GM21526 (cell line): Measurements from ENCODE around the gene STAT3.
"Not testable (repeated sequence)": the region's sequence is repeated elsewhere in the genome, so short reads cannot be mapped to it uniquely, and the experiment has no call there.

ENCODE experiments used
- ATAC-seq: cut with Tn5 transposase; IDR thresholded peaks from one replicate; pipeline ENCODE4 v1.9.1; 2021; ENCODE audit warnings: moderate library complexity; ENCODE audit not compliant: unreplicated experiment, low FRiP score

STAT3 gene

DNA sequence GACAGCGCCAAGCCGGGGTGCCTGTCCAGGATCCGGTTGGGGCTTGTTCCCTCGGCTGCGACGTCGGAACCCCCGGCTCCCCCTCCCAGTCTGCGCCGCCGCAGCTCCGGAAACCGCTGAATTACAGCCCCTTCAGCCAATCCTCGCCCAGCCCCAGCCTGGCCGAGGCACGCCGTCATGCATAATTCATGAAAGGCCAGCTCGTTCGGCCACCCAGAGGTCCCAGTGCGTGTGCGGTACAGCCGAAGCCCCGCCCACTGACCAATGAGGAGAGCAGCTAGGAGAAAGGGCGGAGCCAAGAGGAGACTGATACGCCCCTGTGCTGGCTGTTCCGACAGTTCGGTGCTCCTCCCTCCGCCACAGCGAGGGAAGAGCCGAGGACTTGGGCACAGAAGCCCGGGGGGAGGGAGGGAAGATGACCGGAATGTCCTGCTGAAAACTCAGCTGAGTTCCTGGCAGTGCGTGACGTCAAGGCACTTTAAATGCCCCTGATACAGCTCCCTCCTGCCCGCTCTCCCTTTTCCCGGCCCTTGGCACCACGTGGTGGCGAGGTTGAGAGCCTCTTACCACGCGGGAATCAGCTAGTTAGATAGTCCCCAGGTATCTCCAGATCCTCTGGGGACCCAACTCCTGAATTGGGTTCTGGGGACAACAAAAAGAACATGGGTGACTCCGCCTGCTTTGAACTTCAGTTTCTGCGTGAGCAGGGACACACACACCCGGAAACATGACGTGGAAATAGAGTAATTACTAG lies at the start of gene STAT3:
TSS of gene STAT3 (minus strand) at position 62 of the 754 bp plus-strand sequence. CDS start 39,926 bp downstream, outside the sequence.
- ATAC-seq, result peak; percentile 78

GRCh38 chr17:42436391-42436790 lies 48.1 kb upstream of the STAT3 start:
- no peak for ATAC-seq

GRCh38 chr17:42431758-42432161 lies 43.5 kb upstream of the STAT3 start:
- no peak for ATAC-seq

DNA sequence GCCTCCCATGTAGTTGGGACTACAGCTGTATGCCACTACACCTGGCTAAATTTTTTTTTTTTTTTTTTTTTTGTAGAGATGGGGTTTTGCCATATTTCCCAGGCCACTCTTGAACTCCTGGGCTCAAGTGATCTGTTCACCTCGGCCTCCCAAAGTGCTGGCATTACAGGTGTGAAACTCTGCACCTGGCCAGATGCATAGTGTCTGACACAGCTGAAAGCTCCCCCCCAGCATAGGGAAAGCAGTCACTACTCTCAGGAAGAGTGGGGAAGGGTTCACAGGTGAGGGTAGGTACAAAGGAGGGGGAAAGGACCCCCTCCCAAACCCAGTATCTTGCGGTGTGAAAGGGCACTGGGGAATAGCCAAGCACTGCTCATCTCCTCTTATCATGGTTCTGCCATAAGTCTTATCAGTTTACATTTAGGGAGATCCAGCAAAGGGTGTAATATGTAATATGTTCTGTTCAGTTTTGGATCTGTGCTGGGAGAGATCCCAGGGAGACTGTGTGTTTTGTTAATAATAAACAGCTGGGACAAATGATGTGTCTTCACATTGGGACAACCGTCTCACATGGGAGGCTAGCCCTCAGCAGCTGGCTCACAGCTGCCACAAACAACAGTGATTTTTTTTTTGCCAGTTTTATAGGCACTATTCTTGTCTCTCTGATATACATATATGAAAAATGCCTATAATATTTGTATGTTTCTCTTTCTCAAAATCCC lies 41.6 kb upstream of the STAT3 start:
- no peak for ATAC-seq

DNA sequence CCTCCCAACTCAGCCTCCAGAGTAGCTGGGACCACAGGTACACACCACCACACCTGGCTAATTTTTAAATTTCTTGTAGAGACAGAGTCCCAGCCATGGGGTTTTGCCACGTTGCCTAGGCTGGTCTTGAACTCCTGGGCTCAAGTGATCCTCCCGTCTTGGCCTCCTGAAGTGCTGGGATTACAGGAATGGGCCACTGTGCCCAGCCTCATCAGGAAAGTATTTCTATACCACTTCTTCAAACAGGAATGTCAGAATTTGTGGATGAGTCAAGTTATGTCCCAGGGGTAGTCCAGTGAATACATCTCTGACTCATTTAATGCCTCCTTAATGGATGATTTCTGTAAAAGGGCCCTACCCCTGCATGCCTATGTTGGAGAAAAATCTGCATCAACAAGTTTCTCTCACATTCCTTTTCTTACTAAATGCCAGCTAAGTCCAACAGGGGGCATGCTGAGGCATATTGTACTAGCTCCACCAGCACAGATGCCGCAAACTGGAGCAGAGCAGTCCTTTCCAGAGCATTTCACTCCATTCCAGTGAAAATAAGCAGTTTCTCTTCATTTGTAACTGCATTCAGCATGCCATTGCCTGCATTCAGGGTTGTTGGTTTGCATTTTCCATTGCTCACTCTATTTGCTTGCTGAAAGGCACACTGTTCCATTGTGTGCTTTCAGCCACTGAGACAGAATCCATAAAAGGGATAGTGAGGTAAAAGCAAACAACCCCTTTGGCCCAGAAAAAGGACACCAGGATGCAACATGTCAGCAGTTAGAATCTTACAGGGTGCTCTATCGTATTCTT lies 40.1 kb upstream of the STAT3 start:
- no peak for ATAC-seq

GRCh38 chr17:42424991-42425610 lies 36.9 kb upstream of the STAT3 start:
- ATAC-seq, result no peak

DNA sequence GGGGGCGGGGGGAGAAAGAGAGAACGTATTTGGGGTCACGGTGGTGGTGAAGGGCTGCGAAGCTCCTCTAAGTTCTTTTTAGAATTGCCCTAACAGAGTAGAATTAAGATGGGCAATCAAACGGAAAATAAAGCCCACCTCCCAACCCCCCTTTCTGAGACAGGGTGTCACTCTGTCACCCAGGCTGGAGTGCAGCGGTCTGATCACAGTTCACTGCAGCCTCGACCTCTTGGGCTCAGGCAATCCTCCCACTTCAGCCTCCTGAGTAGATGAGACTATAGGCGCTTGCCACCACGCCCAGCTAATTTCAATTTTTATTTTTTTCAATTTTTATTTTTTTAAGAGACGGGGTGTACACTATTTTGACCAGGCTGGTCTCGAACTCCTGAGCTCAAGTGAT lies 35.5 kb upstream of the STAT3 start:
- no peak for ATAC-seq

DNA sequence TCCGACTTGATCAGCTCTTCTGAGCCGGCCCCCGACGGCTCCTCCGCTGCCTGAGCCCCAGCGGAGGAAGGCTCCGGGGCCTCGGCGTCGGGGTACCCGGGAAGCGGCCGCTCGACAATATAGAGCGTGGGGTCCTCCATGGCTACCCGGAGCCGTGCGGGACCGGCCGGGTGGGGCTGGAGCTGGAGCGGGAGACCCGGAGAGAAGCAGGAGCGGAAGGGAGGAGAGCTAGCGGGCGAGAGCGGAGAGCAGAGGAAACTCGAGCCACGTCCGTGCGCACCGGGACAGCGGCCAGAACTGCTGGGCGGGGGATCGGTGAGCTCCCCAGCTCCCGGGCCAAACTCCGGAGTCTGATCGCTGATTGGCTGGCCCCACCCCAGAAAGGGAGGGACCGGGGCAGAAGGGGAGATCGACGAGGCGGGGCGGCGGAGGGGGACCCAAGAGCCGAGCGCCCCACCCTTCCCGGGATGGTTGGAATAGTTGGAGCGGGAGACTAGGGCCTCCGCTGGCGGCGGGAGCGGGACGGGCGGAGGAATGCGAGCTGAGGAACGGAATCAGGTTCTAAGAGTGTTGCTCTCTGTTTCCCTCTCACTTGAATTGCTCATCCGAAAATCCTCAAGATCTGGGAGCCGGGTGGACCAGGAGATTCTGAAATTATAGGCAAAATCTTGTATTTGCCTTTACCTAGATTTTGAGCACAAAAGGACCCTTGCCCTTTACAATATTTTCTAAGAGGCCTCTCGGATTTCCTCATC lies 34.9 kb upstream of the STAT3 start, which contains the start of gene CAVIN1:
TSS of gene CAVIN1 (minus strand) at position 299 of the 755 bp plus-strand sequence. CDS start at position 140, 159 bp downstream.
- no peak for ATAC-seq

- ATAC-seq, result no peak
Observed at GRCh38 chr17:42422412-42422957, 34.2 kb upstream of the STAT3 start.

- no peak for ATAC-seq
Observed at GRCh38 chr17:42421507-42422338, 33.5 kb upstream of the STAT3 start.

DNA sequence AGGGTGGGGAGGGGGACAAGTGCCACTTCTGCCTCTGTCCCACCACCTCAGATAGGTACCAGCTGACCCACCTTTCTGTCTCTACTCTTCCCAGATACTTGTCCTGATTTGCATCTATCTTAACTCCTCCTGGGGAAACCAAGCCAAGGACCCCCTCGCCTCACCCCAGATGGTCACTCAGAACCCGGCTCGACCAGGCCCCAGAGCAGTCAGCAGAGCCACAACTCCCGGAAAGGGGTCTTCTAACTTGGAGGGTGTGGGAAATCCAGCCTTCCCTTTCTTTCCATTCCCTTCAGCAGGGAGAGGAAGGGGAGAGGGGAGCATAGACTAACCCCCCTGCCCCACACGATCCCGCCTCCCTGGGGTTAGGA lies 32.9 kb upstream of the STAT3 start:
- no peak for ATAC-seq

- not testable (repeated sequence) for ATAC-seq
Observed at GRCh38 chr17:42417981-42418380, 29.7 kb upstream of the STAT3 start.

- ATAC-seq, result no peak
Observed at GRCh38 chr17:42414704-42415409, 26.6 kb upstream of the STAT3 start.

- ATAC-seq, result no peak
Observed at GRCh38 chr17:42413464-42414040, 25.3 kb upstream of the STAT3 start.

- no peak for ATAC-seq
Observed at GRCh38 chr17:42411905-42412679, 23.9 kb upstream of the STAT3 start.

DNA sequence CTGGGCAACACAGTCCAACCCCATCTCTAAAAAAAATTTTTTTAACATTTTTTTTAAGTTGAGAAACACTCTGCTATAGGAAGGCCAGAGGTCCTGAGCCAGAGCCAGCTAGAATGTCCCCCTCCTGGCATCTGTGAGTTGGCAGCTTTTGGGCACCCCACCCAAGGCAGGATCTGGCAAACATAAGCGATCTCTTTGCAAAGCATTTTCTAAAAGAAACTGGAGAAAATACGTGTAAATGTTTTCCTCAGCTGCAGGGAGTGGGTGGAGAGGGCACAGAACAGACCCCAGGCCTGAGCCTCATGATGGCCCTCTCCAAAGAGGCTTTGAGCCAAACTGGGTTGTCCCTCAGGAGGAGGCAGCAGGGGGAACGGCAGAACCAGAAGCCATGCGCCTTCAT lies 23.1 kb upstream of the STAT3 start:
- no peak for ATAC-seq

DNA sequence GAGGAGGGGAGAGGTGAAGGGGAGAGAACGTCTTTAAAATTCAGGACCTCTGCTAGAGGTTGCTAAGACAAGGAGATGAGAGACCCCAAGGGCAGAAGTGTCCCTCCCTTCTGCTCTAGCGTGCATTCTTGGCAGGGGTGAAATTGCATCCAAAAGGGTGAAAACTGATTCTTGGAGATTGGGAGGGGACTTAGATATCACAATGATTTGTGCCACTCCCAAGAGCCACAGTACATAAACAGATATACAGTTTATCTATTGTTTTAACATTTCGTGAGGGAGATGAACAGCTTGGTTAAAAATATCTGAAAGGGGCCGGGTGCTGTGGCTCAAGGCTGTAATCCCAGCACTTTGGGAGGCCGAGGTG lies 22.1 kb upstream of the STAT3 start:
- no peak for ATAC-seq
